ENCODE results near the gene PLET1.

DNA sequence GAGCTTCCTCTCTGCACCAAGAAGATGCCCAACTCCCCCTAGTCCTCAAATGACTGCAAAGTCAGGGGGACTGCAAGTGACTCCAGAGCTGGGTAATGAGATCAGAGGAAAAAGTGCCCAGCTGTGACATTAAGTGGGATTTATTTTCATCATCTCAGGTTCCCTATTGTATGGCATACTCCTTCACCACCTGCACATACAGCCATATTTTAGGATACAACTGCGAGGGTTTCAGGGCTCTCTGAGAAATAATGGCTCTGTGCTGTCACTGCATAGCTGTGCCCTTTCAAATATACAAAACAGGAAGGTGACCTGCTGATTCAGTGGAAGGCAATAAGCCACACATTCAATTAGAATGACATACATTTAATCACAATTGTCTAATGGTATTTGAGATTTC is 45.6 kb upstream of the PLET1 start:
- TF ChIP-seq, protein P1, sequence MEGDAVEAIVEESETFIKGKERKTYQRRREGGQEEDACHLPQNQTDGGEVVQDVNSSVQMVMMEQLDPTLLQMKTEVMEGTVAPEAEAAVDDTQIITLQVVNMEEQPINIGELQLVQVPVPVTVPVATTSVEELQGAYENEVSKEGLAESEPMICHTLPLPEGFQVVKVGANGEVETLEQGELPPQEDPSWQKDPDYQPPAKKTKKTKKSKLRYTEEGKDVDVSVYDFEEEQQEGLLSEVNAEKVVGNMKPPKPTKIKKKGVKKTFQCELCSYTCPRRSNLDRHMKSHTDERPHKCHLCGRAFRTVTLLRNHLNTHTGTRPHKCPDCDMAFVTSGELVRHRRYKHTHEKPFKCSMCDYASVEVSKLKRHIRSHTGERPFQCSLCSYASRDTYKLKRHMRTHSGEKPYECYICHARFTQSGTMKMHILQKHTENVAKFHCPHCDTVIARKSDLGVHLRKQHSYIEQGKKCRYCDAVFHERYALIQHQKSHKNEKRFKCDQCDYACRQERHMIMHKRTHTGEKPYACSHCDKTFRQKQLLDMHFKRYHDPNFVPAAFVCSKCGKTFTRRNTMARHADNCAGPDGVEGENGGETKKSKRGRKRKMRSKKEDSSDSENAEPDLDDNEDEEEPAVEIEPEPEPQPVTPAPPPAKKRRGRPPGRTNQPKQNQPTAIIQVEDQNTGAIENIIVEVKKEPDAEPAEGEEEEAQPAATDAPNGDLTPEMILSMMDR (IDR thresholded peaks at IDR 0.05): no peak
- no peak for TF ChIP-seq EP300 (IDR thresholded peaks at IDR 0.05)

Data from tibial nerve (tissue), 4 donors.